ENCODE data around the gene JMJD8. TPM values are rescaled to one million over a fixed set of nuclear protein-coding genes. Genes with fewer than 3 reads are reported as not detected.

The JMJD8 gene
- total RNA-seq, 4 donors from 2014 or later = 45.6 to 56.1 (median 51.9) TPM

- peak in 2 of 3 donors; percentile 89 to 90 for DNase-seq
- Histone ChIP-seq H3K4me1 (peaks cover 0 to 62% (median 21%) of the 10 kb centered on the region in 4 donors), H3K4me3 (peak overlapping the region in 2 of 4 donors; percentile 65 to 80)
Observed at GRCh38 chr16:645852-646678, 38.1 kb downstream of the JMJD8 start.

GRCh38 chr16:644556-644955 is 39.6 kb downstream of the JMJD8 start:
- DNase-seq = no peak
- TF ChIP-seq CTCF (IDR thresholded peaks at IDR 0.05) (no peak), POLR2A (IDR thresholded peaks at IDR 0.05) (no peak)
- no peak overlapping the region for H3K4me3 ChIP-seq
- no peaks in the 10 kb centered on the region for H3K36me3 ChIP-seq
- H3K4me1 ChIP-seq = peaks cover 0 to 48% (median 18%) of the 10 kb centered on the region in 4 donors
- peak overlapping the region in 3 of 4 donors; percentile 90 to 98 (median 95) for H3K27ac ChIP-seq
- H3K27me3 ChIP-seq = no peaks in the 10 kb centered on the region
- H3K9me3 ChIP-seq = no peaks in the 10 kb centered on the region

More at GRCh38 chr16:645852-646678, 38.1 kb downstream of the JMJD8 start:
- Histone ChIP-seq H3K27ac (peak overlapping the region in 3 of 4 donors; percentile 90 to 98 (median 95)), H3K27me3 (no peaks in the 10 kb centered on the region), H3K36me3 (no peaks in the 10 kb centered on the region), H3K9me3 (no peaks in the 10 kb centered on the region)
- TF ChIP-seq POLR2A (IDR thresholded peaks at IDR 0.05) = peak; percentile 56 to 83
- no peak for TF ChIP-seq CTCF (IDR thresholded peaks at IDR 0.05)

- Histone ChIP-seq H3K27ac (peak overlapping the region; percentile 90 to 99 (median 92)), H3K4me1 (peaks cover 0 to 42% (median 12%) of the 10 kb centered on the region in 4 donors), H3K36me3 (no peaks in the 10 kb centered on the region), H3K4me3 (peak overlapping the region; percentile 70 to 98 (median 82)), H3K27me3 (no peaks in the 10 kb centered on the region), H3K9me3 (no peaks in the 10 kb centered on the region)
- no peak for DNase-seq
- TF ChIP-seq POLR2A (IDR thresholded peaks at IDR 0.05) = no peak
- TF ChIP-seq CTCF (IDR thresholded peaks at IDR 0.05) = no peak
Observed at GRCh38 chr16:643050-643368, 41.1 kb downstream of the JMJD8 start.

- H3K4me1 ChIP-seq = peaks cover 0 to 41% (median 9%) of the 10 kb centered on the region in 4 donors
- peak overlapping the region; percentile 70 to 98 (median 82) for H3K4me3 ChIP-seq
- peak; percentile 68 to 87 (median 87) for DNase-seq
- H3K36me3 ChIP-seq = no peaks in the 10 kb centered on the region
- TF ChIP-seq POLR2A (IDR thresholded peaks at IDR 0.05) (peak; percentile 48 to 68), CTCF (IDR thresholded peaks at IDR 0.05) (peak in 1 of 6 experiments; percentile 2)
- H3K27ac ChIP-seq = peak overlapping the region; percentile 90 to 99 (median 92)
- H3K27me3 ChIP-seq = no peaks in the 10 kb centered on the region
- H3K9me3 ChIP-seq = no peaks in the 10 kb centered on the region
Observed at GRCh38 chr16:642189-643049, 41.7 kb downstream of the JMJD8 start.

GRCh38 chr16:641326-642188 is 42.6 kb downstream of the JMJD8 start, which contains the start of gene MCRIP2:
Gene MCRIP2, plus strand, starts transcription at chr16:641828. Its CDS starts 164 bp downstream, at chr16:641992.
- peak; percentile 80 to 94 (median 94) for DNase-seq
- TF ChIP-seq CTCF (IDR thresholded peaks at IDR 0.05) (peak in 1 of 6 experiments; percentile 3), POLR2A (IDR thresholded peaks at IDR 0.05) (peak; percentile 71 to 76)
- peak within 1 kb of the TSS; percentile 90 to 99 (median 92) for H3K27ac ChIP-seq
- H3K36me3 ChIP-seq = no peaks in the 10 kb centered on the region
- H3K27me3 ChIP-seq = no peaks in the 10 kb centered on the region
- H3K4me1 ChIP-seq = peaks cover 0 to 35% (median 8%) of the 10 kb centered on the region in 4 donors
- no peaks in the 10 kb centered on the region for H3K9me3 ChIP-seq
- H3K4me3 ChIP-seq = peak within 1 kb of the TSS; percentile 70 to 98 (median 82)
